Measurements from ENCODE around the gene TBC1D9B. TPM values are rescaled to one million over a fixed set of nuclear protein-coding genes. Genes with fewer than 3 reads are reported as not detected.

Gene TBC1D9B
- total RNA-seq, 1 experiment from 2014 or later, result 44.9 TPM

DNA sequence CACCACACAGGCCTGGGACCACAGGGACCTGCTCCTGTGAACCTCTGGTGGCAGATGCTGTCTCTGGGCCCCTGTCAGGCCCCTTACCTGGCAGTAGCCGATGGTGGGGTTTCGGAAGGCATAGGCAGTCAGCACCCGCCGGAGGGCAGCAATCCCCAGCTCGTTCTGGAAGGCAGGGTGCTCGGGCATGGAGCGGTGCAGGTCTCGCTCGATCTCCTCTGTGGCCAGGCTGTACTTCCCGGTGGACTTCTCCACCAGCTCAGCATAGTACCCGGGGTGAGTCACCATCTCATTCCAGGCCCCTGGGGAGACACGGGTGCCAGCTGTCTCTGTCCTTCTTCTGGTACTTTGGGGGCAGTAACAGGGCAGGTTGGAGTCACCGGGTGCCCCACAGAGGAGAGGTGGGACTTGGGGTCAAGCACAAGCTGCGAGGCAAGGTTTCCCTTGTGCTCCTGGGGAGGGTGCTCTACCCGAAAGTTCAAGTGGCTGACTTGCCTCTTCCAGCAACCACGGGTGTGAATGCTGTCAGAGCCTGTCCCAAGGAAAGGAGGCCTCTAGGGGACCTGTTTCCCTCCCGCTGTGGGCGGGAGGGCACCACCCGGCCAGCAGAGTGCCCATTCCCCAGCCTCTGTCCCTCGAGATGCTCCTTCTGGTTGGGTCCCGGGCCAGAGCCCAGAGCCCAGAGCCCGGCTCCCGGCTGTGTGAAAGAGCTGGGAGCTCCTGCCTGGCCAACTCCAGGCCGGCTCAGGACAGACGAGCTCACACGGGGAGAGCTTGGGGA, 29.3 kb downstream of the TBC1D9B start:
- no peak for ATAC-seq
- TF ChIP-seq EZH2 (IDR thresholded peaks at IDR 0.05; ENCODE audit: low read length, unreplicated experiment) (no peak), EZH2phosphoT487 (IDR thresholded peaks at IDR 0.05; ENCODE audit: borderline replicate concordance, low read length) (no peak)
- TF ChIP-seq, protein P1, sequence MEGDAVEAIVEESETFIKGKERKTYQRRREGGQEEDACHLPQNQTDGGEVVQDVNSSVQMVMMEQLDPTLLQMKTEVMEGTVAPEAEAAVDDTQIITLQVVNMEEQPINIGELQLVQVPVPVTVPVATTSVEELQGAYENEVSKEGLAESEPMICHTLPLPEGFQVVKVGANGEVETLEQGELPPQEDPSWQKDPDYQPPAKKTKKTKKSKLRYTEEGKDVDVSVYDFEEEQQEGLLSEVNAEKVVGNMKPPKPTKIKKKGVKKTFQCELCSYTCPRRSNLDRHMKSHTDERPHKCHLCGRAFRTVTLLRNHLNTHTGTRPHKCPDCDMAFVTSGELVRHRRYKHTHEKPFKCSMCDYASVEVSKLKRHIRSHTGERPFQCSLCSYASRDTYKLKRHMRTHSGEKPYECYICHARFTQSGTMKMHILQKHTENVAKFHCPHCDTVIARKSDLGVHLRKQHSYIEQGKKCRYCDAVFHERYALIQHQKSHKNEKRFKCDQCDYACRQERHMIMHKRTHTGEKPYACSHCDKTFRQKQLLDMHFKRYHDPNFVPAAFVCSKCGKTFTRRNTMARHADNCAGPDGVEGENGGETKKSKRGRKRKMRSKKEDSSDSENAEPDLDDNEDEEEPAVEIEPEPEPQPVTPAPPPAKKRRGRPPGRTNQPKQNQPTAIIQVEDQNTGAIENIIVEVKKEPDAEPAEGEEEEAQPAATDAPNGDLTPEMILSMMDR (conservative IDR thresholded peaks at IDR 0.05; ENCODE audit: low read depth, low read length), result no peak
- POLR2A ChIA-PET (ENCODE audit: unreplicated experiment), result no interaction called here

DNA sequence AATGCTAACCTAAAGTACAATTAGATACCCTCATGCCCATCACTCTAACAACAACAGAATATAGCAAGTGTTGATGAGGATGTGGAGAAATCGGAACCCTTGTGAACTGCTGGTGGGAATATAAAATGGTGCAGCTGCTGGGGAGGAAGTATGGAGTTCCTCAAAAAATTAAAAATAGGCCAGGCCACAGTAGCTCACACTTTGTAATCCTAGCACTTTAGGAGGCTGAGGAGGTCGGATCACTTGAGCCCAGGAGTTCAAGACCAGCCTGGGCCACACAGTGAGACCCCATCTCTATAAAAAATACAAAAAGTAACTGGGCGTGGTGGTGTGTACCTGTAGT, 31.1 kb downstream of the TBC1D9B start:
- Histone ChIP-seq H3K9me3 (ENCODE audit: low read length) (no peaks in the 10 kb centered on the region), H3K4me2 (ENCODE audit: low read length) (no peak overlapping the region), H3K79me2 (ENCODE audit: low read length) (no peaks in the 10 kb centered on the region), H3K9ac (ENCODE audit: low read length) (no peak overlapping the region), H3K27me3 (ENCODE audit: low read length) (no peaks in the 10 kb centered on the region), H3K27ac (ENCODE audit: low read length) (no peak overlapping the region), H3K4me1 (ENCODE audit: insufficient read depth, low read length) (no peaks in the 10 kb centered on the region), H2AFZ (ENCODE audit: low read length) (no peak overlapping the region), H3K36me3 (ENCODE audit: low read depth, low read length) (no peaks in the 10 kb centered on the region; the same call in 1 of the 2 replicates), H3K9me2 (replicated peaks; ENCODE audit: low read length) (no peaks in the 10 kb centered on the region), H4K20me1 (ENCODE audit: low read length) (no peaks in the 10 kb centered on the region), H3F3A (ENCODE audit: low read length, unreplicated experiment) (no peaks in the 10 kb centered on the region), H3K4me3 (ENCODE audit: low read length) (no peak overlapping the region)
- intact Hi-C loops (cut with micrococcal nuclease), result no loop called here
- POLR2A ChIA-PET (ENCODE audit: unreplicated experiment), result no interaction called here
- TF ChIP-seq, protein P1 (conservative IDR thresholded peaks at IDR 0.05; ENCODE audit: low read depth, low read length), result no peak
- TF ChIP-seq EZH2phosphoT487 (IDR thresholded peaks at IDR 0.05; ENCODE audit: borderline replicate concordance, low read length) (no peak), EZH2 (IDR thresholded peaks at IDR 0.05; ENCODE audit: low read length, unreplicated experiment) (no peak)
- no TSS peak for BruUV-seq (replicated peaks)
- CTCF ChIA-PET, result no interaction called here
- no peak for DNase-seq
- no peak for ATAC-seq

More for the DNA sequence above, 29.3 kb downstream of the TBC1D9B start:
- BruUV-seq (replicated peaks), result no TSS peak
- Histone ChIP-seq H3K4me1 (ENCODE audit: insufficient read depth, low read length) (no peaks in the 10 kb centered on the region), H3K9ac (ENCODE audit: low read length) (no peak overlapping the region), H3K9me2 (replicated peaks; ENCODE audit: low read length) (no peaks in the 10 kb centered on the region), H3K4me2 (ENCODE audit: low read length) (no peak overlapping the region), H3K27me3 (ENCODE audit: low read length) (no peaks in the 10 kb centered on the region), H3K4me3 (ENCODE audit: low read length) (no peak overlapping the region), H4K20me1 (ENCODE audit: low read length) (no peaks in the 10 kb centered on the region), H3K36me3 (ENCODE audit: low read depth, low read length) (peaks cover 5% of the 10 kb centered on the region), H3K27ac (ENCODE audit: low read length) (no peak overlapping the region), H3F3A (ENCODE audit: low read length, unreplicated experiment) (no peaks in the 10 kb centered on the region), H3K79me2 (ENCODE audit: low read length) (no peaks in the 10 kb centered on the region), H3K9me3 (ENCODE audit: low read length) (no peaks in the 10 kb centered on the region), H2AFZ (ENCODE audit: low read length) (no peak overlapping the region)
- DNase-seq, result no peak
- CTCF ChIA-PET, result no interaction called here
- intact Hi-C loops (cut with micrococcal nuclease), result no loop called here
